Measurements from ENCODE around the gene IGFBP2. TPM values are rescaled to one million over a fixed set of nuclear protein-coding genes. Genes with fewer than 3 reads are reported as not detected.

The IGFBP2 gene
- total and polyA plus RNA-seq, 2 of the 13 experiments (the other 11 are each of a cell fraction or from before 2014, with no cell fraction given) = 2.0 to 5.8 TPM

- H3K27ac ChIP-seq (ENCODE audit: extremely low read length, insufficient read depth, low read length) = no peak overlapping the region
- H3K9ac ChIP-seq (ENCODE audit: insufficient read depth, low read depth, low read length) = no peak overlapping the region
- peaks cover 7 to 35% of the 10 kb centered on the region in 2 experiments; a peak in 4 of 5 replicates for H3K27me3 ChIP-seq (ENCODE audit: control insufficient read depth in 1 of 2, insufficient read depth in 2 of 2, low read length in 2 of 2)
- FAIRE-seq = peak; percentile 99
- no peak overlapping the region for H3K4me3 ChIP-seq (replicated peaks in 1 of 3; ENCODE audit: insufficient read depth in 1 of 3, low read depth in 2 of 3, low read length in 3 of 3)
- no TSS peak for BruUV-seq (replicated peaks)
- peak; percentile 77 for ATAC-seq
- in situ Hi-C loops (cut with HindIII; ENCODE audit: extremely low pct_ligation_motif_present, low pct_unique_long_range_greater_than_20kb) (loop anchor here (5.0 kb wide), 1 partner anchor 149 kb away; no protein-coding TSS in a partner anchor), intact Hi-C loops (cut with micrococcal nuclease; ENCODE audit: unreplicated experiment) (loop anchor here (1.0 to 5.0 kb wide), 2 partner anchors 94 to 147 kb away; no protein-coding TSS in a partner anchor)
- CTCF ChIA-PET (ENCODE audit: low intra/inter-chr PET ratio, low total read pairs) = interaction anchor here (0.8 to 6.8 kb wide), 3 partner anchors 12 to 149 kb away, joined by 3 to 257 read pairs (median 5); no protein-coding TSS in a partner anchor
- H2AFZ ChIP-seq (ENCODE audit: low read length) = no peak overlapping the region
- POLR2A ChIA-PET = interaction anchor here (0.7 to 1.6 kb wide), 4 partner anchors 143 to 168 kb away, joined by 3 to 8 read pairs (median 6); partner anchors contain the start of gene RPL37A
- DNase-seq (ENCODE audit: low spot score) = peak; percentile 64
- H3K79me2 ChIP-seq (ENCODE audit: insufficient read depth, low read length) = no peaks in the 10 kb centered on the region
- no peaks in the 10 kb centered on the region for H3K36me3 ChIP-seq (replicated peaks in 1 of 2; ENCODE audit: control insufficient read depth in 1 of 2, insufficient read depth in 2 of 2, low read length in 2 of 2)
- H3K4me2 ChIP-seq (ENCODE audit: low read depth, low read length) = no peak overlapping the region
- H3K9me3 ChIP-seq (ENCODE audit: low read length) = no peaks in the 10 kb centered on the region
- 10% methylated on average over 9 of the region's 9 CpGs for WGBS (ENCODE audit: low lambda C conversion rate)
- 0 out of 2 replicates have a peak, but pooled peaks cover 18% of the 10 kb centered on the region for H3K4me1 ChIP-seq (ENCODE audit: insufficient read depth, low read length)
- H4K20me1 ChIP-seq (ENCODE audit: insufficient read depth, low read length) = no peaks in the 10 kb centered on the region
- peak; percentile 36; the same call in 1 of the 2 replicates for TF ChIP-seq ZFP91 (CRISPR knock-in tag; IDR thresholded peaks at IDR 0.05; ENCODE audit: borderline replicate concordance)
- 0 out of 2 replicates have a peak, but pooled peaks have one; percentile 42 for TF ChIP-seq THRA (CRISPR knock-in tag; IDR thresholded peaks at IDR 0.05; ENCODE audit: borderline replicate concordance)
- TF ChIP-seq SOX5 (CRISPR knock-in tag; IDR thresholded peaks at IDR 0.05; ENCODE audit: borderline replicate concordance) = peak; percentile 53; the same call in 1 of the 2 replicates
- TF ChIP-seq SOX13 (IDR thresholded peaks at IDR 0.05) = no peak
- TF ChIP-seq SOX13 (CRISPR knock-in tag; conservative IDR thresholded peaks at IDR 0.05 in 1 of 2, IDR thresholded peaks at IDR 0.05 in 1 of 2) = peak in 1 of 2 experiments; percentile 7; a peak in 1 of 4 replicates
- no peak for TF ChIP-seq MAZ (IDR thresholded peaks at IDR 0.05; ENCODE audit: borderline replicate concordance, low read depth, low read length)
- TF ChIP-seq MAZ (CRISPR knock-in tag; IDR thresholded peaks at IDR 0.05; ENCODE audit: low read depth) = 0 out of 2 replicates have a peak, but pooled peaks have one; percentile 36
- peak; percentile 68 for TF ChIP-seq SALL2 (CRISPR knock-in tag; IDR thresholded peaks at IDR 0.05)
- TF ChIP-seq ZBTB44 (CRISPR knock-in tag; IDR thresholded peaks at IDR 0.05) = no peak
- 0 out of 2 replicates have a peak, but pooled peaks have one; percentile 22 for TF ChIP-seq ISL2 (CRISPR knock-in tag; IDR thresholded peaks at IDR 0.05)
- TF ChIP-seq SALL1 (CRISPR knock-in tag; IDR thresholded peaks at IDR 0.05) = peak; percentile 55; the same call in 1 of the 2 replicates
- TF ChIP-seq IKZF5 (CRISPR knock-in tag; IDR thresholded peaks at IDR 0.05) = 0 out of 2 replicates have a peak, but pooled peaks have one; percentile 68
- TF ChIP-seq BORCS8-MEF2B (CRISPR knock-in tag; IDR thresholded peaks at IDR 0.05) = 0 out of 2 replicates have a peak, but pooled peaks have one; percentile 39
- TF ChIP-seq GLI4 (CRISPR knock-in tag; IDR thresholded peaks at IDR 0.05; ENCODE audit: borderline replicate concordance) = no peak
- TF ChIP-seq FOXA1 (IDR thresholded peaks at IDR 0.05) = no peak
- TF ChIP-seq FOXA1 (CRISPR knock-in tag; IDR thresholded peaks at IDR 0.05) = peak; percentile 37; the same call in 1 of the 2 replicates
- TF ChIP-seq ZNF557 (CRISPR knock-in tag; IDR thresholded peaks at IDR 0.05) = 0 out of 2 replicates have a peak, but pooled peaks have one; percentile 71
Measured at GRCh38 chr2:216666461-216667233, 33.4 kb downstream of the IGFBP2 start.
